KMS-11 (cell line): ENCODE measurements around the gene BHLHA15.

ENCODE experiments used
- H2AFZ ChIP-seq: fragments of 200-600 bp; sonication (generic); 2 replicates; pipeline ENCODE4 v1.6.1; 2016; ENCODE audit warnings: antibody characterized with exemption, mixed run types, low read depth
- H3K27ac ChIP-seq: fragments of 200-600 bp; sonication (generic); 2 replicates; pipeline ENCODE4 v1.6.1; 2016; ENCODE audit warnings: mild to moderate bottlenecking, mixed run types
- H3K27me3 ChIP-seq: fragments of 200-600 bp; sonication (generic); 2 replicates; pipeline ENCODE4 v1.6.1; 2017; ENCODE audit warnings: mild to moderate bottlenecking, low read depth, mixed run types, moderate library complexity; ENCODE audit not compliant: insufficient read depth
- H3K36me3 ChIP-seq: fragments of 200-600 bp; sonication (generic); 2 replicates; pipeline ENCODE4 v1.6.1; 2017; ENCODE audit warnings: mild to moderate bottlenecking, mixed run types; ENCODE audit not compliant: insufficient read depth
- H3K4me1 ChIP-seq: fragments of 200-600 bp; sonication (generic); 2 replicates; pipeline ENCODE4 v1.6.1; 2016; ENCODE audit warnings: mild to moderate bottlenecking, low read depth, mixed run types; ENCODE audit not compliant: poor library complexity, severe bottlenecking
- H3K4me2 ChIP-seq: fragments of 200-600 bp; sonication (generic); 2 replicates; pipeline ENCODE4 v1.7.0; 2016; ENCODE audit warnings: mild to moderate bottlenecking, mixed run types
- H3K4me3 ChIP-seq: fragments of 200-600 bp; sonication (generic); IDR thresholded peaks from 2 replicates; pipeline ENCODE4 v1.6.1; 2017; ENCODE audit warnings: low read depth, low read length, mixed read lengths; ENCODE audit not compliant: insufficient read depth
- H3K79me2 ChIP-seq: fragments of 200-600 bp; sonication (generic); 2 replicates; pipeline ENCODE4 v1.6.1; 2016; ENCODE audit warnings: low read depth, mixed run types; ENCODE audit not compliant: insufficient read depth
- H3K9ac ChIP-seq: fragments of 200-600 bp; sonication (generic); 2 replicates; pipeline ENCODE4 v1.6.1; 2016; ENCODE audit warnings: mild to moderate bottlenecking, mixed run types
- H4K20me1 ChIP-seq: fragments of 200-600 bp; sonication (generic); 2 replicates; pipeline ENCODE4 v1.6.1; 2016; ENCODE audit warnings: mild to moderate bottlenecking, mixed run types; ENCODE audit not compliant: insufficient read depth
- CTCF ChIP-seq: fragments of 200-600 bp; sonication (generic); conservative IDR thresholded peaks from 2 replicates; pipeline ENCODE4 v1.6.1; 2017; ENCODE audit warnings: low read depth, mild to moderate bottlenecking, antibody characterized with exemption, low read length, moderate library complexity, mixed read lengths

Gene BHLHA15

GRCh38 chr7:98175260-98175940, 35.8 kb upstream of the BHLHA15 start:
- H3K36me3 ChIP-seq, result no peaks in the 10 kb centered on the region
- TF ChIP-seq CTCF, result no peak

GRCh38 chr7:98177553-98177952, 33.7 kb upstream of the BHLHA15 start:
- Histone ChIP-seq H3K9ac (no peak overlapping the region), H3K4me3 (no peak overlapping the region), H3K36me3 (no peaks in the 10 kb centered on the region), H3K27me3 (no peaks in the 10 kb centered on the region), H3K4me1 (no peaks in the 10 kb centered on the region), H3K4me2 (no peak overlapping the region), H3K27ac (no peak overlapping the region), H2AFZ (no peak overlapping the region), H3K79me2 (no peaks in the 10 kb centered on the region), H4K20me1 (no peaks in the 10 kb centered on the region)
- no peak for TF ChIP-seq CTCF

More at GRCh38 chr7:98175260-98175940, 35.8 kb upstream of the BHLHA15 start:
- Histone ChIP-seq H3K4me1 (no peaks in the 10 kb centered on the region), H4K20me1 (no peaks in the 10 kb centered on the region), H3K4me2 (no peak overlapping the region), H2AFZ (no peak overlapping the region), H3K27ac (no peak overlapping the region), H3K79me2 (no peaks in the 10 kb centered on the region), H3K9ac (no peak overlapping the region), H3K4me3 (no peak overlapping the region), H3K27me3 (no peaks in the 10 kb centered on the region)

- no peaks in the 10 kb centered on the region for H3K27me3 ChIP-seq
- no peak for TF ChIP-seq CTCF
- H3K4me2 ChIP-seq, result no peak overlapping the region
- no peaks in the 10 kb centered on the region for H4K20me1 ChIP-seq
- no peak overlapping the region for H3K27ac ChIP-seq
- H3K9ac ChIP-seq, result no peak overlapping the region
- H3K4me3 ChIP-seq, result no peak overlapping the region
- no peaks in the 10 kb centered on the region for H3K79me2 ChIP-seq
- H3K36me3 ChIP-seq, result no peaks in the 10 kb centered on the region
- H2AFZ ChIP-seq, result no peak overlapping the region
- no peaks in the 10 kb centered on the region for H3K4me1 ChIP-seq
Measured at GRCh38 chr7:98178321-98178720, 32.9 kb upstream of the BHLHA15 start.

GRCh38 chr7:98178762-98179490, 32.3 kb upstream of the BHLHA15 start:
- H3K4me1 ChIP-seq, result no peaks in the 10 kb centered on the region
- no peak for TF ChIP-seq CTCF
- H3K79me2 ChIP-seq, result no peaks in the 10 kb centered on the region
- no peak overlapping the region for H3K27ac ChIP-seq
- H4K20me1 ChIP-seq, result no peaks in the 10 kb centered on the region
- no peak overlapping the region for H3K4me2 ChIP-seq
- H3K4me3 ChIP-seq, result no peak overlapping the region
- no peak overlapping the region for H2AFZ ChIP-seq
- H3K36me3 ChIP-seq, result no peaks in the 10 kb centered on the region
- H3K27me3 ChIP-seq, result no peaks in the 10 kb centered on the region
- no peak overlapping the region for H3K9ac ChIP-seq
